Measurements from ENCODE around the gene CCDC182. TPM values are rescaled to one million over a fixed set of nuclear protein-coding genes. Genes with fewer than 3 reads are reported as not detected.

CCDC182 gene
- total and polyA plus RNA-seq, 11 donors = not detected

DNA sequence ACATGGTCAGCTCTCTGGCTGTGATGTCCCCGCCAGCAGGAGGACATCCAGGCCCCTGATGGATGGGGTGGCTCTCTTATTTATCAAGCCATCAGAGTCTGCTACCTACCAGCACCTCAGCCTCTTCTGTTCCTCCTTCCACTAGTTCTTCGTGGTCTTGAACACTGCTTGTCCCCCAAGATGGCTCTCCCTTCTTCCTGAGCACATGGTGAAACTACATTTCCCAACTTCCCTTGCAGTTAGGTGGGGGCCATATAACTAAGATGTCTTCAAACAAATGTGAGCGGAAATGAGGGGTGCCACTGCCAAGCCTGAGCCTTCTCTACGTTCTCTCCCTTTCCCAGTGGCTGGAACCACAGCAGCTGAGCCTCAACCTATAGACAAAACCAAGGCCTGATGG lies 29.8 kb upstream of the CCDC182 start:
- ATAC-seq (no peak), DNase-seq (no peak)
- H3K27ac ChIP-seq = no peak overlapping the region
- peaks cover 0 to 3% (median 0%) of the 10 kb centered on the region in 9 donors for H3K27me3 ChIP-seq
- peaks cover 0 to 3% (median 0%) of the 10 kb centered on the region in 12 donors for H3K4me1 ChIP-seq
- TF ChIP-seq POLR2A (IDR thresholded peaks at IDR 0.05) = no peak
- TF ChIP-seq, protein P1, sequence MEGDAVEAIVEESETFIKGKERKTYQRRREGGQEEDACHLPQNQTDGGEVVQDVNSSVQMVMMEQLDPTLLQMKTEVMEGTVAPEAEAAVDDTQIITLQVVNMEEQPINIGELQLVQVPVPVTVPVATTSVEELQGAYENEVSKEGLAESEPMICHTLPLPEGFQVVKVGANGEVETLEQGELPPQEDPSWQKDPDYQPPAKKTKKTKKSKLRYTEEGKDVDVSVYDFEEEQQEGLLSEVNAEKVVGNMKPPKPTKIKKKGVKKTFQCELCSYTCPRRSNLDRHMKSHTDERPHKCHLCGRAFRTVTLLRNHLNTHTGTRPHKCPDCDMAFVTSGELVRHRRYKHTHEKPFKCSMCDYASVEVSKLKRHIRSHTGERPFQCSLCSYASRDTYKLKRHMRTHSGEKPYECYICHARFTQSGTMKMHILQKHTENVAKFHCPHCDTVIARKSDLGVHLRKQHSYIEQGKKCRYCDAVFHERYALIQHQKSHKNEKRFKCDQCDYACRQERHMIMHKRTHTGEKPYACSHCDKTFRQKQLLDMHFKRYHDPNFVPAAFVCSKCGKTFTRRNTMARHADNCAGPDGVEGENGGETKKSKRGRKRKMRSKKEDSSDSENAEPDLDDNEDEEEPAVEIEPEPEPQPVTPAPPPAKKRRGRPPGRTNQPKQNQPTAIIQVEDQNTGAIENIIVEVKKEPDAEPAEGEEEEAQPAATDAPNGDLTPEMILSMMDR (IDR thresholded peaks at IDR 0.05) = no peak
- 93 to 98% (median 94%) methylated on average over 4 of the region's 4 CpGs for WGBS, 4 donors
- no peaks in the 10 kb centered on the region for H3K9me3 ChIP-seq
- H3K4me3 ChIP-seq = no peak overlapping the region
- intact Hi-C loops (cut with DNase I) = no loop called here
- no peaks in the 10 kb centered on the region for H3K36me3 ChIP-seq

DNA sequence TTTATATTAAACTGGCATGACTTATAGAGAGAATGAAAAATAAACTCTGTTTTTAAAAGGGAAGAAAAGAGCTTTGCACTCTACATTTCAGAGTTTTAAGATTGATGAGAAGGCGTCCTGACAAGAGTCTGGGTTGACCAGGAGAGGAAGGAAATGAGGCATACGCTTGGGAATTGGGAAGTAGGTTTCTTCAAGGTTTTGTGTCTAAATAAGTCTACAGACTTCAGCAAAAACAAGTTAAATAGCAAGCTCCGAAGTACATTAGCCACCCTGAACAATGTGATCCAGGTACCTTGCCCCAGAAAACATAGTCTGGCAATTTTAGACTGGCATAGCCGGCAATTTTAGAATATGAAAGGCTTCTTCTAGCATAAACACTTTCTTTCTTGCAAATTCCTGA lies 28.5 kb upstream of the CCDC182 start:
- no peak for TF ChIP-seq POLR2A (IDR thresholded peaks at IDR 0.05)
- TF ChIP-seq, protein P1 (IDR thresholded peaks at IDR 0.05) = no peak
- intact Hi-C loops (cut with DNase I) = no loop called here

DNA sequence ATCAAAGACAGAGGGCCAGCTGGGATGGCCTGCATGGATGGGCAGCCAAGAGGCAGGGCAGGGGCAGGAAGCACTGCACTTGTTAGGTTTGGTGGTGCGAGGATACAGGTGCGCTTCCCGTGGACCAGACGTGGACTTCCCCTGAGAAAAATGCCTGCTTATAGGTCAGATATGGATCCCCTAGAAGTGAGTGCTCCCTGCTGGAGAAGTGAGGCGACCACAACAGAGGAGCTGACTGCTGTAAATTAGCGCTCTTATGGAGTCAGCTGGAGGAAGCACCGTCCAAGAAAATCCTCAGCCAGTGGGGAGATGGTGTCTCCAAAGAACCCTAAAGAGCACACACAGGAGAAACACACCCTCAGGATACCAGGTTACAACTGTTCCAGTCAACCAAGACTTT lies 27.7 kb upstream of the CCDC182 start:
- Histone ChIP-seq H3K36me3 (no peaks in the 10 kb centered on the region), H3K4me1 (peaks cover 0 to 3% (median 0%) of the 10 kb centered on the region in 12 donors), H3K9me3 (no peaks in the 10 kb centered on the region), H3K27ac (no peak overlapping the region), H3K27me3 (peaks cover 0 to 5% (median 0%) of the 10 kb centered on the region in 9 donors), H3K4me3 (no peak overlapping the region)
- DNase-seq (no peak), ATAC-seq (no peak)
- 82 to 96% (median 87%) methylated on average over 7 of the region's 7 CpGs for WGBS, 4 donors
- intact Hi-C loops (cut with DNase I) = no loop called here
- TF ChIP-seq, protein P1 (IDR thresholded peaks at IDR 0.05) = no peak
- TF ChIP-seq POLR2A (IDR thresholded peaks at IDR 0.05) = no peak

More for the DNA sequence above, 28.5 kb upstream of the CCDC182 start:
- no peak for ATAC-seq
- Histone ChIP-seq H3K9me3 (no peaks in the 10 kb centered on the region), H3K36me3 (no peaks in the 10 kb centered on the region), H3K4me1 (peaks cover 0 to 3% (median 0%) of the 10 kb centered on the region in 12 donors), H3K4me3 (no peak overlapping the region), H3K27ac (no peak overlapping the region), H3K27me3 (peaks cover 0 to 4% (median 0%) of the 10 kb centered on the region in 9 donors)
- no peak for DNase-seq
- 52 to 60% (median 54%) methylated on average over 4 of the region's 4 CpGs for WGBS, 4 donors

DNA sequence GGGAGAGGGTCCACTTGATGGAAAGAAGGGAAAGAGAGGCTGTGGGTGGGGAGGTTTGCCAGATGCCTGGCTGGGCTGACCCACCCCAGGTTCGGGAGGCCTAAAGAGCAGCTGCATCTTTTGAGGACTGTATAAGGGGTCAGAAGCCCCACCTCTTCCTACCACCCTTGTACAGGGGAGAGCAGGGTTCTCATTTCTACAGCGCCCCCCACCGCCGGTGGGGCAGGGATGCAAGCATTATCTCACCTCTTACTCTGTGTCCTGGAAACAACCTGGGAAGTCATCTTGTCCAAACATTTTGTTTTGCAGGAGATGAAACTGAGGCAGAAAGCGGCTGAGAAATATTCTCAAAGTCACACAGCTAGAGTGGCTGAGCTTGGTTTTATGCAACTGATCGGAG lies 22.5 kb upstream of the CCDC182 start:
- Histone ChIP-seq H3K27ac (no peak overlapping the region), H3K27me3 (peaks cover 0 to 5% (median 0%) of the 10 kb centered on the region in 9 donors), H3K4me1 (no peaks in the 10 kb centered on the region), H3K36me3 (no peaks in the 10 kb centered on the region), H3K9me3 (no peaks in the 10 kb centered on the region), H3K4me3 (no peak overlapping the region)
- ATAC-seq = no peak
- DNase-seq = no peak
- WGBS, 4 donors = 68 to 82% (median 76%) methylated on average over 6 of the region's 6 CpGs
- intact Hi-C loops (cut with DNase I) = loop anchor here in 1 of 10 donors (10.0 kb wide), 1 partner anchor 57 kb away; no protein-coding TSS in a partner anchor
- TF ChIP-seq, protein P1 (IDR thresholded peaks at IDR 0.05) = no peak
- TF ChIP-seq POLR2A (IDR thresholded peaks at IDR 0.05) = no peak

Measured in heart left ventricle (tissue), 16 donors.